Mesenchymal stem cell (in vitro differentiated cells and primary cell): Measurements from ENCODE around the gene AXIN1.
A peak's percentile ranks its signal among the peaks of the same experiment; 100 is the strongest.

Experiments used
- DNase-seq: peaks from one replicate; pipeline ENCODE4 v3.0.0-alpha.2; 2013
- H2AFZ ChIP-seq: one replicate; pipeline ENCODE4 v1.6.1; 2013; ENCODE audit warnings: low read depth, mild to moderate bottlenecking, control low read depth, inconsistent platforms, low read length, moderate library complexity
- H2AK5ac ChIP-seq: 2 replicates; pipeline ENCODE4 v1.6.1; 2013; ENCODE audit warnings: low read length, moderate library complexity, mild to moderate bottlenecking, inconsistent platforms; ENCODE audit not compliant: severe bottlenecking
- H2BK120ac ChIP-seq: one replicate; pipeline ENCODE4 v1.6.1; 2013; ENCODE audit warnings: low read depth, mild to moderate bottlenecking, inconsistent platforms, low read length, moderate library complexity
- H2BK12ac ChIP-seq, 2 experiments: one replicate each; pipeline ENCODE4 v1.6.1; 2013; ENCODE audit warnings: inconsistent platforms in 2 of 2, low read length in 2 of 2, mild to moderate bottlenecking in 2 of 2, moderate library complexity in 2 of 2, control low read depth in 1 of 2
- H2BK15ac ChIP-seq: one replicate; pipeline ENCODE4 v1.6.1; 2013; ENCODE audit warnings: mild to moderate bottlenecking, low read depth, inconsistent platforms; ENCODE audit not compliant: poor library complexity, severe bottlenecking
- H2BK5ac ChIP-seq: 2 replicates; pipeline ENCODE4 v1.6.1; 2013; ENCODE audit warnings: low read depth, mild to moderate bottlenecking, low read length, control low read depth, inconsistent platforms; ENCODE audit not compliant: poor library complexity, severe bottlenecking
- H3K14ac ChIP-seq, 2 experiments: one replicate each; pipeline ENCODE4 v1.6.1; 2013; ENCODE audit warnings: inconsistent platforms in 2 of 2, low read length in 2 of 2, control low read depth in 1 of 2, mild to moderate bottlenecking in 1 of 2, moderate library complexity in 1 of 2
- H3K18ac ChIP-seq, 2 experiments: one replicate each; pipeline ENCODE4 v1.6.1; 2013; ENCODE audit warnings: inconsistent platforms in 2 of 2, low read length in 2 of 2, control low read depth in 1 of 2, low read depth in 1 of 2, mild to moderate bottlenecking in 1 of 2
- H3K23ac ChIP-seq, 2 experiments: one replicate each; pipeline ENCODE4 v1.6.1; 2013; ENCODE audit warnings: inconsistent platforms in 2 of 2, low read length in 2 of 2, mild to moderate bottlenecking in 2 of 2, moderate library complexity in 2 of 2, control low read depth in 1 of 2
- H3K27ac ChIP-seq: 2 replicates; pipeline ENCODE4 v1.5.1; 2013; ENCODE audit warnings: mild to moderate bottlenecking, moderate library complexity, low read length, control low read depth, inconsistent platforms; ENCODE audit not compliant: poor library complexity, severe bottlenecking
- H3K27me3 ChIP-seq, 2 experiments: 2 replicates each; pipeline versions ENCODE4 v1.6.1 to v1.7.0; 2013; ENCODE audit warnings: low read length in 2 of 2, mild to moderate bottlenecking in 2 of 2, moderate library complexity in 2 of 2, control low read depth in 1 of 2, inconsistent platforms in 1 of 2; ENCODE audit not compliant: control insufficient read depth in 1 of 2, insufficient read depth in 1 of 2
- H3K36me3 ChIP-seq, 2 experiments: 2 replicates each; pipeline versions ENCODE4 v1.6.1 to v1.7.0; 2013; ENCODE audit warnings: low read length in 2 of 2, control low read depth in 1 of 2, inconsistent platforms in 1 of 2, low read depth in 1 of 2, mild to moderate bottlenecking in 1 of 2; ENCODE audit not compliant: insufficient read depth in 2 of 2, control insufficient read depth in 1 of 2
- H3K4ac ChIP-seq, 2 experiments: one replicate each; pipeline ENCODE4 v1.6.1; 2013; ENCODE audit warnings: inconsistent platforms in 2 of 2, low read length in 2 of 2, mild to moderate bottlenecking in 2 of 2, moderate library complexity in 2 of 2, control low read depth in 1 of 2, low read depth in 1 of 2
- H3K4me1 ChIP-seq: 2 replicates; pipeline ENCODE4 v1.6.1; 2013; ENCODE audit warnings: low read depth, low read length, control low read depth; ENCODE audit not compliant: control insufficient read depth, insufficient read depth
- H3K4me2 ChIP-seq: 2 replicates; pipeline ENCODE4 v1.6.1; 2013; ENCODE audit warnings: low read length, mild to moderate bottlenecking, inconsistent platforms; ENCODE audit not compliant: poor library complexity, severe bottlenecking
- H3K4me3 ChIP-seq, 2 experiments: 2 replicates each; pipeline versions ENCODE4 v1.5.1 to v1.7.0; 2013; ENCODE audit warnings: low read length in 2 of 2, mild to moderate bottlenecking in 2 of 2, control low read depth in 1 of 2, low read depth in 1 of 2; ENCODE audit not compliant: insufficient read depth in 1 of 2
- H3K79me1 ChIP-seq: replicated peaks from 2 replicates; pipeline ENCODE4 v1.6.1; 2013; ENCODE audit warnings: mild to moderate bottlenecking, control low read depth, low read length, inconsistent platforms; ENCODE audit not compliant: poor library complexity, severe bottlenecking
- H3K9ac ChIP-seq: 2 replicates; pipeline ENCODE4 v1.7.0; 2013; ENCODE audit warnings: mild to moderate bottlenecking, low read length, moderate library complexity
- H3K9me3 ChIP-seq: 2 replicates; pipeline ENCODE4 v1.7.0; 2013; ENCODE audit warnings: mild to moderate bottlenecking, low read length; ENCODE audit not compliant: control insufficient read depth
- H4K8ac ChIP-seq: one replicate; pipeline ENCODE4 v1.6.1; 2013; ENCODE audit warnings: inconsistent platforms, mild to moderate bottlenecking, low read length, moderate library complexity
- H4K91ac ChIP-seq: one replicate; pipeline ENCODE4 v1.6.1; 2013; ENCODE audit warnings: mild to moderate bottlenecking, low read length, inconsistent platforms
- WGBS: methylation state at CpG from one replicate; pipeline ENCODE4 v1.1.7; 2013; ENCODE audit warnings: mixed read lengths; 5-methylcytosine and 5-hydroxymethylcytosine counted together

The AXIN1 gene

DNA sequence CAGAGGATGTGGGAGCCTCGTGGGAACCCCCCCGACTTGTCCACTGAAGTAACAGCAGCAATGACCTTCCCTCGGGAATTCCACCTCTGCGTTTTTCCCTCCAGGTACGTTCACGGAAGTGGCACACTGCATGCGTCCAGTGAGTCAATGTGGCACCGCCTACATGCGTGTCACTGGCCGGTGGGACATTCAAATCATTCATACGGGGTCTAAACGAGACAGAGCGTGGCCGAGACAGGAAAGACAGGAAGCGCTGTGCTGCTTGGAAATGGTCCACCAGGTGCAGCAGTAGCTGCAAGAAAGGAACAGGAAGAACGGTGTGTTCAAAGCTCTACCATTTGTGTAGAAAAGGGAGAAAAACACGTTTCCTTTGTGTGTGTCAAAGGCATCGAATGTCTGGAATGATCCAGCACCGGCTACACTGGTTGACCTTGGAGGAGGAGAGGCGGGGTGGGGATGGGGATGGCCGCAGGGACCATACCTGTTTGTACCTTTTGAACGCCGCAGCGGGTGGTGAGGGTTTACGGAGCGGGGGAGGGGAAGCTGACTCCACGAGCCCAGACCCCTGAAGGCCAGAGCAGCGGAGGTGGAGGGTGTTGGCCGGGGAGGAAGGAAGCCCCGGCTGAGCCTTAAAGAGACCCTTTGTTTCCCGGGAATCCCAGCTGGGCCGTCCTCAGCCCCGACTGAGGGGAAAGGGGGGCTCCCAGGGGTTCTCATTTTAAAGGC, 31.0 kb upstream of the AXIN1 start:
- Histone ChIP-seq H3K27ac (no peak overlapping the region), H4K91ac (no peak overlapping the region), H3K23ac (peak overlapping the region in 1 of 2 experiments; percentile 83), H3K4me2 (peak overlapping the region; percentile 57), H3K14ac (peak overlapping the region in 1 of 2 experiments; percentile 9), H3K36me3 (peaks cover 0 to 8% of the 10 kb centered on the region in 2 experiments), H3K9me3 (no peaks in the 10 kb centered on the region), H2AFZ (no peak overlapping the region), H2BK12ac (peak overlapping the region in 1 of 2 experiments; percentile 12), H3K18ac (peak overlapping the region in 1 of 2 experiments; percentile 70), H3K4me1 (peaks cover 39% of the 10 kb centered on the region), H2BK15ac (peak overlapping the region; percentile 60), H4K8ac (peak overlapping the region; percentile 66), H3K4ac (no peak overlapping the region), H3K79me1 (peaks cover 18% of the 10 kb centered on the region), H2AK5ac (no peak overlapping the region), H3K27me3 (no peaks in the 10 kb centered on the region), H3K4me3 (peak overlapping the region in 1 of 2 experiments; percentile 90), H2BK120ac (peak overlapping the region; percentile 64), H3K9ac (no peak overlapping the region), H2BK5ac (no peak overlapping the region)
- WGBS: 15% methylated on average over 32 of the region's 33 CpGs
- DNase-seq: peak; percentile 48

DNA sequence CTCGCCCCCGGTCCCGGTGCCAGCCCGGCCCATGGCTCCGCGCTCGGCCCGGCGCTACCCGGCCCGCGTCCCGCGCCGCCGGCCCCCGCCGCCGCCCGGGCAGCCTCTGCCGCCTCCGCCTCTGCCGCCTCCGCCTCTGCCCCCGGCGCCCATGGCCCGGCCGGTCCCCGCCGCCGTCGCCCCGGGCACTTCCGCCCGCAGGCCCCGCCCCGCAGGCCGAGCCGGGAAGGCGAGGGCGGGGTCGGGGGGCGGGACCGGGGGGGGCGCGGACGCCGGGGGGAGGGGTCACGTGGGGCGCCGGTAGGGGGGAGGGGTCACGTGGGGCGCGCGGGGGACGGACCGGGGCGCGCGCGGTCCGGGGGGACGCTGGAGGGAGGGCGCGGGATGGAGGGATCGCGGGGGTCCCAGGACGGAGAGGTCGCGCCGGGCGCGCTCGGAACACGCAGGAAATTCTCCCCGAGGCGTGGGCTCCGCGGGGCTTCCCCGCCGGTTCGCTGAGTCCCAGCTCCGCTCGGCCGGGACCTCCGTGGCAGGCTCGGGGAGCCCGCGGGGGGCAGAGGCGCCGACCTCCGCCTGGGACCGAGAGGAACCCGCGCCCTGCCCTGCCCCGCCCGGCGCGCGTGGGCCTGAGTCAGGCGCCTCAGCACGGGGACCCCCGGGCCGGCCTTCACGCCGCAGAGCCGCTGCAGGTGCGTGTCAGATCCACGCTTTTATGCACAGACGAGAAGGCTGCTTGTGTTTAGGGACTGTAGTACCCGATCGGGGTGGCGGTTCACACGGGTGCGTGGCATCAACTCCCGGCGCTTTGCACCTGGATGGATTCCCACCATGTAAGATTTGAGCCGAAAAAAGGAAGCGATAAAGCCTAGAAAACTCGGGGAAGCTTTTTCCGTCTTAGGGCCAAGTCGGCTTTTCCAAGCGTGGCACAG, 29.5 kb upstream of the AXIN1 start, which contains the start of gene PGAP6:
PGAP6 (minus strand) TSS at position 190 of the 929 bp plus-strand sequence; CDS start at position 33, 157 bp downstream.
- H3K79me1 ChIP-seq: peaks cover 26% of the 10 kb centered on the region
- peaks cover 3 to 16% of the 10 kb centered on the region in 2 experiments for H3K36me3 ChIP-seq
- H3K23ac ChIP-seq: peak within 1 kb of the TSS in 1 of 2 experiments; percentile 91
- H3K9me3 ChIP-seq: no peaks in the 10 kb centered on the region
- H2BK120ac ChIP-seq: peak within 1 kb of the TSS; percentile 87
- peak within 1 kb of the TSS; percentile 81 to 90 for H3K4me3 ChIP-seq
- H3K27me3 ChIP-seq: no peaks in the 10 kb centered on the region
- peak within 1 kb of the TSS; percentile 11 to 97 for H3K14ac ChIP-seq
- peak within 1 kb of the TSS; percentile 72 to 91 for H3K4ac ChIP-seq
- H2BK5ac ChIP-seq: peak within 1 kb of the TSS; percentile 63
- peak within 1 kb of the TSS; percentile 76 for H2BK15ac ChIP-seq
- H3K18ac ChIP-seq: peak within 1 kb of the TSS; percentile 84 to 97
- H4K91ac ChIP-seq: peak within 1 kb of the TSS; percentile 3
- H2AK5ac ChIP-seq: no peak within 1 kb of the TSS
- H2AFZ ChIP-seq: peak within 1 kb of the TSS; percentile 49
- no peak within 1 kb of the TSS for H3K27ac ChIP-seq
- under 1% methylated on average over 58 of the region's 123 CpGs for WGBS
- peak within 1 kb of the TSS in 1 of 2 experiments; percentile 83 for H2BK12ac ChIP-seq
- peak; percentile 44 for DNase-seq
- H4K8ac ChIP-seq: peak within 1 kb of the TSS; percentile 72
- peak within 1 kb of the TSS; percentile 99 for H3K4me2 ChIP-seq
- peak within 1 kb of the TSS; percentile 86 for H3K9ac ChIP-seq
- H3K4me1 ChIP-seq: peaks cover 41% of the 10 kb centered on the region

DNA sequence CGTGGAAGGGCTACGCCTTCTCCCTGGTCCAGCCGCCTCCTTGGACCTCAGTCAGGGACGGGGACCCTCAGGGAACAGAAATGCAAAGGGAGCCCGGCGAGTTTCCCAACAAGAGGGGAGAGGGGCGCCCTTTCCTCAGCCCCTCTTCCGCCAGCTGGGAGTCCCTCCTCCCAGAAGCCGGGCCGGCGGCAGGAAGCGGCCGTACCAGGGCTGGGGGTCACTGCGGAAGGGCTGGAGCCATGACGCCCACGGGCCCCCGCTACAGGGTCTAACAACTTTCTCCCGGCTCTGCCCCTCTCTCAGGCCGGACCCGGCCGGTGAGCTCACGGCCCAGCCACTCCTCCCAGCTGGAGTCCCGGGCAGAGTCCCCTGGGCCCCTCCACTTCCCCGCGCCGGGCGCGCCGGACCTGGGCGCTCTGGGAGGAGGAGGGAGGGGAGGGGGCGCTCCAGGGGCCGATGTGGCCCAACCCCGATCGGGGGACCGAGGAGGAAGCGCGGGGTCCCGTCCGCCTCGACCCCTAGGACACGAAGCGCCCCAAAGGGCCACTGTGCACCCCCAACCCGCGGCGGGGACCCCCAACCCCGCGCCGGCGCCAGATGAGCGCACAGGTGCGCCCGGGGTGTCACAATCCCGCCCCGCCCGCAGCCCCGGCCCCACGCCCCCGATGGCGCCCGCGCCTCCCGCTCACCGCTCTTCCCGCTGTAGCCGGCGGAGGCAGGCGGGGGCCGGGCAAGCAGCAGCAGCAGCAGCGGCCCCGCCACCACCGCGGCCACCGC, 28.7 kb upstream of the AXIN1 start:
- Histone ChIP-seq H3K4me1 (peaks cover 41% of the 10 kb centered on the region), H4K8ac (peak overlapping the region; percentile 38), H3K79me1 (peaks cover 30% of the 10 kb centered on the region), H3K18ac (peak overlapping the region; percentile 84 to 97), H2BK5ac (peak overlapping the region; percentile 63), H3K36me3 (peaks cover 11 to 25% of the 10 kb centered on the region in 2 experiments), H3K9ac (peak overlapping the region; percentile 84), H3K4ac (peak overlapping the region; percentile 53 to 72), H3K9me3 (no peaks in the 10 kb centered on the region), H2BK12ac (no peak overlapping the region), H3K4me2 (peak overlapping the region; percentile 82), H2AFZ (peak overlapping the region; percentile 37), H4K91ac (peak overlapping the region; percentile 3), H3K14ac (peak overlapping the region; percentile 11 to 72), H3K27me3 (no peaks in the 10 kb centered on the region), H3K4me3 (peak overlapping the region; percentile 81 to 86), H2AK5ac (no peak overlapping the region), H2BK120ac (peak overlapping the region; percentile 87), H3K27ac (no peak overlapping the region), H2BK15ac (peak overlapping the region; percentile 76), H3K23ac (peak overlapping the region in 1 of 2 experiments; percentile 75)
- DNase-seq: peak; percentile 40
- under 1% methylated on average over 49 of the region's 73 CpGs for WGBS
